SH-SY5Y (cell line): ENCODE results near the gene EHBP1.

Source experiments
- GATA2 ChIP-seq: IDR thresholded peaks from 2 replicates; pipeline ENCODE4 v1.6.1; 2011; ENCODE audit warnings: mild to moderate bottlenecking, low read depth, low read length
- GATA3 ChIP-seq: IDR thresholded peaks from 2 replicates; pipeline ENCODE4 v1.6.1; 2011; ENCODE audit warnings: low read depth, mild to moderate bottlenecking, low read length, moderate library complexity

DNA sequence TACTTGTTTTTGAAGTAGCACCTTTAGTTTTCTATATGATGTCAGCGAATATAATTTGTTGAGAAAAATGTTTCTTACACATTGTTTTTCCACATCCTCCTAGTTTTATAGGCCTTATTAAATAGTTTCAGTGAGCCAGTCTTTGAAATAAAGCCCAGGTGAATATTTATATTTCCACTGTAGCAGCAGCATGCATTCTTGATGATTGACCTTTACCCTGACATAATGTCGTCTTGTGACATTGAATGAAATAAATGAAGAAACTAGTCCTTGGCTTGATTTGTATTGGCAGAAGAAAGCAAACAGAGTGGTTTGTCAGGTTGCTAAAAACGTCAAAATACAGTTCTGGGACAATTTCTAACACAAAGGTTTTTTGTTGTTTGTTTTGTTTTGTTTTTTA is 84.4 kb downstream of the EHBP1 start:
- TF ChIP-seq GATA2 (no peak), GATA3 (no peak)
